Occipital lobe (tissue), 1 donor: ENCODE measurements around the gene VN1R4. TPM values are rescaled to one million over a fixed set of nuclear protein-coding genes. Genes with fewer than 3 reads are reported as not detected.

Source experiments
- total RNA-seq: library from RNA; depleted of rRNA; stranded (reverse); fragments of >200 nt; gene quantifications from one replicate; pipeline ENCODE4 v1.2.3, GENCODE V29; 2014

Gene VN1R4
- total RNA-seq, 1 donor from 2014 or later: not detected

Other genes starting within 250 kb of the VN1R4 start
- not detected for gene ERVV-2, start 223.0 kb downstream of the VN1R4 start, total RNA-seq
- gene ZNF160, start 164.3 kb downstream of the VN1R4 start, total RNA-seq: 35.1 TPM
- 24.3 TPM for gene ZNF415, start 134.8 kb downstream of the VN1R4 start, total RNA-seq
- gene ZNF347, start 108.7 kb downstream of the VN1R4 start, total RNA-seq: 20.7 TPM
- gene ZNF665, start 74.4 kb downstream of the VN1R4 start, total RNA-seq: 5.8 TPM
- gene ZNF677, start 12.8 kb downstream of the VN1R4 start, total RNA-seq: 39.0 TPM
- gene VN1R2, start 9.4 kb downstream of the VN1R4 start, total RNA-seq: 0.31 TPM
- gene ZNF845, start 66.0 kb upstream of the VN1R4 start, total RNA-seq: 27.3 TPM
- 37.1 TPM for gene ZNF525, start 98.0 kb upstream of the VN1R4 start, total RNA-seq
- 33.7 TPM for gene ZNF765, start 127.4 kb upstream of the VN1R4 start, total RNA-seq
- 20.7 TPM for gene ZNF761, start 164.3 kb upstream of the VN1R4 start, total RNA-seq
- gene ZNF813, start 200.0 kb upstream of the VN1R4 start, total RNA-seq: 6.6 TPM